Uterus (tissue), 2 donors: Measurements from ENCODE around the gene DLL3.

Experiments
- CTCF ChIP-seq, 4 experiments: fragments of 200-600 bp in 2 of 4; fragments of 450-650 bp in 2 of 4; sonication (generic) in 2 of 4; IDR thresholded peaks; one replicate each; pipeline ENCODE4 v1.5.1; 2016 to 2019; ENCODE audit warnings: antibody characterized with exemption in 4 of 4, mild to moderate bottlenecking in 2 of 4, moderate library complexity in 1 of 4
- POLR2A ChIP-seq, 2 donors: fragments of 450-650 bp; IDR thresholded peaks; one replicate each; pipeline ENCODE4 v1.6.1; 2016; ENCODE audit warnings: antibody characterized with exemption in 2 of 2, mild to moderate bottlenecking in 1 of 2, moderate library complexity in 1 of 2

DNA sequence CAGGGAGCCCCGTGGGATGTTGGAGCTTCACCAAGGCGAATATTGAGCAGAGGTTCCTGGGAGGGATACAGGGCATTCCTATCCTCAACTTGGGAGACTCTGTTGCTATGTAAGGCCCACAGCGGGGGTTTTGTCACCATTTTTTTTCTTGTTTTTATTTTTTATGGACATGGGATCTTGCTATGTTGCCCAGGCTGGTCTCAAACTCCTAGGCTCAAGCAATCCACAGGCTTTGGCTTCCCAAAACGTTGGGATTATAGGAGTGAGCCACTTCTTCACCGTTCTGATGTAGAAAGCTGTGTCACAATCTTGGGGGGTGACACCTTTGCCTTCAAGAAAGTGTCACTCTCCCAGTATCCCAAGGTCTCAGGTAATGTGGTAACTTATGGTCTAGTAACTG lies 2.6 kb downstream of the DLL3 start:
- TF ChIP-seq POLR2A (IDR thresholded peaks at IDR 0.05) (no peak), CTCF (IDR thresholded peaks at IDR 0.05) (no peak)
